ENCODE results near the gene NHERF2.

NHERF2 gene

DNA sequence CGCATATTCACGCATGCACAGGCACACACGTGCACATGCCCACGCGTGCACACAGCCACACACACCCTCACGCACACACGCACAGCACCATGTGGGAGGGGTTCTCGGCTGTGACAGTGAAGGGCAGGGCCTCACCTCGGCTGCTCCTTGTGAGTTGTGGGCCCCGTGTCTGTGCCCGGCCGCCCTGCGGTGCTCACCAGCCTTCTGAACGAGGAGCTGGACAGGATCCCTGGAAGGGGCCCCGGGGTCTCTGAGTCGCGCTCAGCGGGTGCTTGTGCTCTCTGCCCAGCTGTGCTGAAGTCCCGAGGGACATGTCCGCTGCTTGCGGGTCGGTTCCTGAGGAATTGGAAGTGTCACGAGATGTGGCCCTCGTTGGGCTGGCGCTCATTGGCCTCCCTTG, 37.2 kb downstream of the NHERF2 start:
- DNase-seq, result no peak

DNA sequence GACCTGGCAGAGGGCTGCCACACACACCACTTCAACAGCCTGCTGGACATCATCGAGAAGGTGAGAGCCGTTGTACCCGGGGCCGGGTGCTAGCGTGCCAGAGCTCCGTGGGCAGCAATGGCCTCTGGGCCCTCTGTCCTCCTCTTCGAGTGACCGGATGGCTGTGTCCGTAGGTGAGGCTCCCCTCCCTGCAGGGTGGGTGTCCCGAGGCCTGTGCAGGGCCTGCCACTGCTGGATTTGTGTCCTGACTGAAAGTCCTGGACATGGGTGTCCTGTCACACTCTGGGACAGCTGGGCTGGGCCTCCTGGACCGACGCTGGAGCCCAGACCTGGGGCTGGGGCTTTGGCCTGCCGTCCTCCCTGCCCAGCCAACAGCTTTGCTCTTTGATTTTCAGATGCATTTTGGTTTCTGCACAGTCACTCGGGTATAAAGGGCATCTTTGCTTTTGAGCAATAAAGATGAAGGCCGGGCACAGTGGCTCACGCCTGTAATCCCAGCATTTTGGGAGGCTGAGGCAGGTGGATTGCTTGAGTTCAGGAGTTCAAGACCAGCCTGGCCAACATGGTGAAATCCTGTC, 37.8 kb downstream of the NHERF2 start:
- no peak for DNase-seq

DNA sequence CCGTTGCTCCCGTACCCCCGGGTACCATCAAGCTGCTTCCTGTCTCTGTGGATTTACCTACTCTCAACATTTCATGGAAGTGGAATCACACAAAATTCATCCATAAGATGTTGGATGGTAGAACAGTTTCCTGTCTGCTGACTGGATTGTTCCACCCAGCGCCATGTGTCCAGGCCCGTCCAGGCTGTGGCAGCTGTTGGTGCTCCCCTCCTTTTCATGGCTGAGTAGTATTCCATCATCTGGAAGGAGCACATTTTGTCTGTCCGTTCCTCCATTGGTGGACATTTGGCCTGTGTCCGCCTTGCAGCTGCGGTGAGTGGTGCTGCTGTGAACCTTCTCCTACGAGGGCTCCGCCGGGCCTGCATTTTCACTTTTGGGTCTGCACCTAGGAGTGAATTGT, 39.4 kb downstream of the NHERF2 start:
- DNase-seq, result no peak

DNA sequence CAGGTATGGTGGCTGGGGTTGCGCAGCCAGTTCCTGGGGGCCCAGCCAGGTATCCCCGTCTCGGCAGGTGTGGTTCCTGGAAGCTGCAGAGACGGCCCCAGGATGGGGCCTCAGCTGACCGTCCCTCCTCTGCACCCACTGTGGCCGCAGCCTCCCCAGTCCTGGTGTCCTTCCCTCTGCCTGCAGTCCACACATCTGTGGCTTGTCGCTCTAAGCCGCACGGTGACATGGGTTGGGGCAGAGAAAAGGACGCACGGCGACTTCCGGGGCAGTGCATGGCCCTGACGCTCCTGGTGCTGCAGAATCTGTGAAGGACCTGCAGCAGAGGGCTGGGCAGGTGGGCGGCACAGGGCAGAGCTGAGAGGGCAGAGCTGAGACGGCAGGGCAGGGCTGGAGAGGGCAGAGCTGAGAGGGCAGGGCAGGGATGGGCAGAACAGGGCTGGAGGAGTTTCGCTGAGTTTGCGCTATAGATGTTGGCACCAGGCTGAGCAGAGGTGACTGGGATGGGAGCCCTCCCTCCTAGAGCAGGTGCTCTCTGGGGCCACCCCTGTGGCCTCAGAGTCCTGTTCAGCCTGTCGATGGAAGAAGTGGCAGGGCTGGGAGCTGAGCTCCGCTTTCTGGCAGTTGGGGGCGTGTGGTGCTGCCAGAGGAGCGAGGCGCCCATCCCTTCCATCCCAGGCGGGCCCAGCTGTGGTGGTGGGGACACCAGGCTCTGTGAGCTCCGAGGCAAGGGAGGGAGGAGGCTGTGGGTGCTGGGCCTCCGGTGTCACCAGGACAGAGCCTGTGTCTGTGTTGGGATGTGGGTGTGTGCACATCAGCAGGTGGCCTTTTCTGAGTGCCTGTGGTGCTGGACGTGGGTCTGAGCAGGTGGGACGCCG, 44.1 kb downstream of the NHERF2 start:
- no peak for DNase-seq

DNA sequence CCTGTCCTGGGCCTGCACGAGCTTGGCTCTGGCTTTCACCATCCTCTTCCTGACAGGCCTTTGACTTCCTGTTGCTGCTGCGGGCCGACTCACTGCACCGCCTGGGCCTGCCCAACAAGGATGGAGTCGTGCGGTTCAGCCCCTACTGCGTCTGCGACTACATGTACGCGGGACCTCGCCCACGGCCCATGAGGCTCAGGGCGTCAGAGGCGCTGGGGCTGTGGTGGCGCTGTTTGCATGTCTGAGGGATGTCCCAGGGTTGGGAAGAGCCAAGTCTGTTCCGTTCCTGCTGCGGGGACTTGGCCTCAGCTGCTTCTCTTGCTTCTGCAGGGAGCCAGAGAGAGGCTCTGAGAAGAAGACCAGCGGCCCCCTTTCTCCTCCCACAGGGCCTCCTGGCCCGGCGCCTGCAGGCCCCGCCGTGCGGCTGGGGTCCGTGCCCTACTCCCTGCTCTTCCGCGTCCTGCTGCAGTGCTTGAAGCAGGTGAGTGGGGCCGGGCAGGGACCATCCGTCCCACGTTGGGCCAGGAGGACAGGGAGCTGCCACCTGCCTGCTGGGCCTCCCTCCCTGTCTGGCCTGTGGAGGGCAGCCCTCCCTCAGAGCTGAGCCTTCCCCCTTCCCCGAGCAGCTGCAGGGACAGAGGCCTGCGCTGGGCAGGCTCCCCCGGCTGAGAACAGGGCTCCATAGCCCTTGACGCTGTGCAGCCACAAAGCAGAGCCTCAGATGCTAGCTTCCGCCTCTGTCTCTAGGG, 44.9 kb downstream of the NHERF2 start:
- DNase-seq, result no peak

DNA sequence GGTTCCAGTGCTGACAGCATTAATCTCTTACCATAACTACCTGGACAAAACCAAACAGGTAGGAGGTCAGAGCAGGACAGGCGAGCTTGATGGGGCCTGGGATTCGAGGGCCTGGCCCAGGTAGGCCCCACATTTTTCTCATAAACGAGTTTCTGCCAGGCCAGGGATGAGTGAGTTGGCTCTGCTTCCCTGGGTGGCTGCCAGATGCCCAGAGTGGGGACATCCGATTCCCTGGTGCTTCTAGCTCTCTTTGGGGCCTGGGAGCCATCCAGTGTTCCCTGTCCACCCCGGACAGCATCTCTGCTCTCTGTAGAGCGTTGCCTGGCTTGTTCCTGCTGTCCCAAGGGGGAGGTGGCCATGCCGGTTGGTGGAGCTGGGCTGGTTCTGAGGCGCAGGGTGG, 46.2 kb downstream of the NHERF2 start:
- DNase-seq, result no peak

DNA sequence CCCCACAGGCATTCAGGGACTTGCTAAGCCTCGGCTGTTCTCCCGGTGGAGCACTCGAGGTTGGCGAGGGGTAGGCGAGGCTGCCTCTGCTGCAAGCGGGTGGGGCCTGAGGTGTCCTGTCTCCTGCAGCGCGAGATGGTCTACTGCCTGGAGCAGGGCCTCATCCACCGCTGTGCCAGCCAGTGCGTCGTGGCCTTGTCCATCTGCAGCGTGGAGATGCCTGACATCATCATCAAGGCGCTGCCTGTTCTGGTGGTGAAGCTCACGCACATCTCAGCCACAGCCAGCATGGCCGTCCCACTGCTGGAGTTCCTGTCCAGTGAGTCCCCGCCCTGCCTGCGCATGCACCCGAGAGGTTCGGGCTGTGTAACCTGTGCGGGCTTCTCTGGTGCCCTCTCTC, 47.4 kb downstream of the NHERF2 start:
- DNase-seq, result no peak

DNA sequence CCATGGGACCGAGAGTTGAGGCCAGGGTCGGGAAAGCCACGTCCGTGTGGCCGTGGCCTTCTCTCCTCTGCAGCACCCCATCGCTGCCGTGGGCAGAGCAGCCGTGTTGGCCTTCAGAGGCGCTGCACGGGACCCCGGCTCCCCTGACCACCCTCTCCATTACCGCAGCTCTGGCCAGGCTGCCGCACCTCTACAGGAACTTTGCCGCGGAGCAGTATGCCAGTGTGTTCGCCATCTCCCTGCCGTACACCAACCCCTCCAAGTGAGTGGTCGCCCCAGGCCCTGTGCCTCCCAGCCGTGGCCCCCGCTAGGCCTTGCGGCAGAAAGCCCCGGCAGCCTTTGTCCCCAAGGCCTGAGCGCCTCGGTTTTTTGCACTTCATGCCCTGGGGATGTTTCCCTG, 48.9 kb downstream of the NHERF2 start:
- DNase-seq, result no peak

DNA sequence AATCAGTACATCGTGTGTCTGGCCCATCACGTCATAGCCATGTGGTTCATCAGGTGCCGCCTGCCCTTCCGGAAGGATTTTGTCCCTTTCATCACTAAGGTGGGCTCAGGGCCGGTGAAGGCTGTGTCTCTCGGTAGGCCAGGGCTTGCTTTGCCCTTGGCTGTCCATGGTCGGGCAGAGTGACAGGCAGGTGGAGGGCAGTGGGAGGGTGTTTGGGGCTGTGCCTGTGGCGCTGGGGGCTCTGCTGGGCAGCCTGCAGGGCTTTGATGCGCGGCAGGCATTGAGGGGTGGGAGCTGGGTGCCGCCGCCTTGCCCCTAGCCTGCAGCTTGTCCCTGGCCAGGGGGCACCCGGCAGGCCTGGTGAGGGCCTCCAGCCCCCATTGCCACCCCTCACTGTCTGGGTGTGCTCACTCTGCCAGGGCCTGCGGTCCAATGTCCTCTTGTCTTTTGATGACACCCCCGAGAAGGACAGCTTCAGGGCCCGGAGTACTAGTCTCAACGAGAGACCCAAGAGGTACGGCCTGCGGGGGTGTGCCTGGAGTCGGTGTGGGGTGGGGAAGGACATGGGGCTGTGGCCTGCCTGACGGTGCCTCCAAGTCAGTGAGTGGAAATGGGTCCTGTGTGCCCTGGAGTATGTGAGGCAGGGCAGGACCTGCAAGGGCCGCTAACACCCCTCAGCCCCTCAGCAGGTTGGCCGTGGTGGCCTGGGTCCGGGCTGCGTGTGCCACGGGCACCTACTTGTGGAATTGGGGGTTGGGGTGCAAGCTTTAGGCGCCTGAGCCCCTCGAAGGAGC, 49.6 kb downstream of the NHERF2 start:
- DNase-seq, result no peak

DNA sequence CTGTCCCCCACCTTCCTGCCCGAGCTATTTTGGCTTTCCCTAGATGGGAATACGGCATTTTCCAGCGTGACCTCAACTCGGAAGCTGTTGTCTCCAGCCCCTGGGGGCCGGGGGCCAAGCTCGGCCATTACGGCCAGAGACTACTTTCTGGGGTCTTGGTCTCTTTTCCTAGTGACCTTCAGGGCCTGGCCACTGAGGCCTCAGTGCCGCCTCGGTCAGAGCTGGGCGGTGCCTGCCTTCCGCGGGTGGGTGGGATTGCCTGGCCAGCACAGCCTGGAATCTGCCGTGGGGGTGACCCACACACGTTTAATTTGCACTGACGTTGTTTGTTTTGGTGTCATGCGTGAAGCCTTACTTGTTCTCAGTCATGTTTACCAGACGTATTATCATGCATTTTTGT, 50.3 kb downstream of the NHERF2 start:
- DNase-seq, result no peak

DNA sequence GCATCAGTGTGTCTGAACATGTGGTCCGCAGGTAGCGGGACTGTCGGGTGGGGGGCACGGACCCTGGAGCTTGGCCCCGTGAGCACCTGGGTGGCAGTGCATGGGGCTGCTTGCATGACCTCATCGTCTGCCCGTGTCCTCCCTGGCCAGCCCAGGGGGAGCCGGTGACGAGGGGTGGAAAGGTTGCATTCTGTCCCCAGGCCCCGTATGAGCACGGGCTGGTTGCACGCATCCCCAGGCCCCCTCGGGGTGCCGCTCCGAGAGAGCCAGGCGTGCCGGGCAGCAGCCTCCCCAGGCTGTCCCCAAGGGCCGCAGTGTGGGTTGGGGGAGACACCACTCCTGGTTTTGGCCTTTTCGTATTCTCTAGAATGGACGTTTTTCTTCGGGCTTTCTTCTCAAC, 51.0 kb downstream of the NHERF2 start:
- no peak for DNase-seq

DNA sequence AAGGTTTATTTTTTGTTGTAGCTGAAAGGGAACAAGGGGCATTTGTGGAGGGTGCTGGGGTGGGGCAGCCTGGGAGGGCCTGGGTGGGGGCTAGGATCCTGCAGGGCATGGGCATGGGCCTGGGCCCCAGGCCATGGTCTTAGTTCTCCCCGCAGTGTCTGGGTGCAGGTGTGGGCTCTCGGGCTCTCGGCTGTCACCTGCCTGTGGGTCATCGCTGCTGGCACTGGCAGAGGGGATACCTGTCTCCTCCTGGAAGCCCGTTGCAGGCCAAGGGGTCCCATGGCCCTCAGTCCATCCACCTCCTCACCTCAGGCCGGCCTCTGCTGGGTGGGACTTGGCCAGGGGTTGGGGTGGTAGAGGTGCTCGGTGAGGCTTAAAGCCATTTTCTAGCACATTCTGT, 51.4 kb downstream of the NHERF2 start:
- DNase-seq, result no peak

DNA sequence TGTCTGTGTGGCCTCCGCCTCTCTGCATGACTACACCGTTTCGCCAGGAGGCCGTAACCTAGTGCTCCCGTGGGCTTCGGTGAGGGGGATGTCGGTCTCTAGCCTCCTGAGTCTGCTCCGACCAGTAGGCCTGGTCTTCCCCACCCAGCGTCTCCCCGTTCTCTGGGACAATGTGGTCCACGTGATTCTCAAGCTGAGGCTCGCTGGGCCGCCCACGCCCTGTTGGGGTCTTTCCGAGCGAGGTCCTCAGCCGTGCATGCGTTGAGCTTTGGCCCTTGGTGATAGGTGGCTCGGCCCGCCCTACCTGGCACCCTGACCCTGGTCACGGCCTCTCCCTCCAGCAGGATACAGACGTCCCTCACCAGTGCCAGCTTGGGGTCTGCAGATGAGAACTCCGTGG, 52.0 kb downstream of the NHERF2 start:
- DNase-seq, result no peak

DNA sequence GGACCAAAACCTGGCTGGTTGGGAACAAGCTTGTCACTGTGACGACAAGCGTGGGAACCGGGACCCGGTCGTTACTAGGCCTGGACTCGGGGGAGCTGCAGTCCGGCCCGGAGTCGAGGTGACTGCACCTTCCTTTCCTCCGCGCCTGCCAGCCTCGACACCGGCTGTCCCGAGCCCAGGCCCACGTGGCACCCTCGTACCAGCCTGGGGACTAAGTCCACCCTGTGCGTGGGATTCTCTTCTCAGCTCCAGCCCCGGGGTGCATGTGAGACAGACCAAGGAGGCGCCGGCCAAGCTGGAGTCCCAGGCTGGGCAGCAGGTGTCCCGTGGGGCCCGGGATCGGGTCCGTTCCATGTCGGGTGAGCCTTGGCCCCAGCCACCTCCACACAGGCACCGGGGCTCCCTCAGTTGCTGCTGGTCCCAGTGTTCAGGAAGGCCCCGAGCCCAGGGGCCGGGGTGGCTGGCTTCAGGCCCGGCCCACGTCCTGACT, 52.7 kb downstream of the NHERF2 start:
- DNase-seq, result no peak

DNA sequence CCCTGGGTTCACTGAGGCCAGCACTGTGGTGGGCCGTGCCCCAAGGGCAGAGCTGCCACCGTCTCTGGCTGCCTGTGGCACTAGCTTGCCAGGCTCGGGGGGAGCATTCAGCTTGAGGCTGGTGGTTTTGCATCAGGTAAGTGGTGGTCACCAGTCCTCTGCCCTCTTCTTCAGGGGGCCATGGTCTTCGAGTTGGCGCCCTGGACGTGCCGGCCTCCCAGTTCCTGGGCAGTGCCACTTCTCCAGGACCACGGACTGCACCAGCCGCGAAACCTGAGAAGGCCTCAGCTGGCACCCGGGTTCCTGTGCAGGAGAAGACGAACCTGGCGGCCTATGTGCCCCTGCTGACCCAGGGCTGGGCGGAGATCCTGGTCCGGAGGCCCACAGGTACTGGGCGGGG, 53.3 kb downstream of the NHERF2 start:
- no peak for DNase-seq

DNA sequence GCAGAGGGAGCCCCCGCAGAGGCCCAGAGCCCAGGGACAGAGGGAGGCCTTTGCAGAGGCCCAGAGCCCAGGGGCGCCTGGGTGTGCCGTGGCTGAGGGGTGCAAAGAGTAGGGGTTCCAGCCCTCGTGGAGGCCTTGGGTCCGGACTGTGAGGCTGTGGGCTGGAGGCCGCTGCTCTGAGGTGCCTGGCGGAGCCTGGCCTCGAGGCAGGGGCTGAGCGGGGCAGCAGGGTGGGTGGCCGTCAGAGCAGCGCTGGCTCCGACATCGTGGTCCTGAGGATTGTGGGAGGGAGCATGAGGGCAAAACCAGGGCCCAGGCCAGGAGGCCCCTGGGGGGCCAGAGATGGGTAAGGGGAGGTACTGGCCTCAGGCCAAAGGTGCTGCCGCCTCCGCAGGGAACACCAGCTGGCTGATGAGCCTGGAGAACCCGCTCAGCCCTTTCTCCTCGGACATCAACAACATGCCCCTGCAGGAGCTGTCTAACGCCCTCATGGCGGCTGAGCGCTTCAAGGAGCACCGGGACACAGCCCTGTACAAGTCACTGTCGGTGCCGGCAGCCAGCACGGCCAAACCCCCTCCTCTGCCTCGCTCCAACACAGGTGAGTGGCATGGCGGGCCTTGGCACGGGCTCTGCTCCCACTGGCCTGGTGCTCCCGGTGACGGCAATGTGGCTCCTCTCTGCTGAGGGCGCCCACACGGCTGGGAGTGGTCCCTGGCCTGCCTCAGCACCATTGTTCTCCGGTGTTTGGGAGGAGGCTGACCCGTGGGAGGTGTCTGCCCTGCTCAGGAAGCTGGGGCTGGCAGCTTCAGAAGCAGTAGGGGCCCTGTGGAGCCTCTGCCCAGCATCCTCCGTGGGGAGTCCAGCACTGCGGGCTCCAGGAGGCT, 54.7 kb downstream of the NHERF2 start:
- DNase-seq, result no peak

DNA sequence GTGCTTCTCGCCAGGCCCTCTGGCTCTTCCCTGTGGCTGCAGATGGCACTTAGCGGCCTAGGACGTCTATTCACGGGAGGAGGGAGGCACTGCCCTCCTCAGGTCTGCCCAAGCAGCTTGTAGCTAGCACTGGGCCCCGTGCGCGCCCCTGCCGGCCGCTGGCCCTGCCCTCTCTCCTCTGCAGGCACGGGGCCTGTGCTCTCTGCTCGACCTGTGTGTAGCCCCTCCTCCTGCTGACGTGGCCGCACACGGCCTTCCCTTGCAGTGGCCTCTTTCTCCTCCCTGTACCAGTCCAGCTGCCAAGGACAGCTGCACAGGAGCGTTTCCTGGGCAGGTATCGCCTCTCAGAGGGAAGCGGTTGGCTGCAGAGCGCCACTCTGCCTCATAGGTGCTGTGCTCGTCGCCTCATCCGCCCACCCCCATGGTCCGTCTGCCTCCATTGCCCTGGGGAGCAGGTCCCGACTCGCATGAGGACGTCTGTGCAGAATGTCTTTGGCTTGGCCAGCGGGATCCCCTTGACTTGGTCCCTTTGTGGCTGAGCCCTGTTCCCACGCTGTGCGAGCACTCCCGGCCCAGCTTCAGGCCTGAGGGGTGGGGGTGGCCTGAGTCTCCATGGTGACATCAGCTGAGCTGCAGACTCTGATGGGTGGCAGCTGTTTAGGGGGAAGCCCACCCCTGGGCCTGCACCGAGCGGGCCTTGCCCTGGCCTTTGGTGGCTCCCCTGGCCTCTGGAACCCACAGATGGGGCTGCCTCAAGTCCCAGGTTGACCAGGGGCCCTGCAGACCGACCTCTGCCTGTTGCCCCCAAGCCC, 55.7 kb downstream of the NHERF2 start:
- DNase-seq, result no peak

DNA sequence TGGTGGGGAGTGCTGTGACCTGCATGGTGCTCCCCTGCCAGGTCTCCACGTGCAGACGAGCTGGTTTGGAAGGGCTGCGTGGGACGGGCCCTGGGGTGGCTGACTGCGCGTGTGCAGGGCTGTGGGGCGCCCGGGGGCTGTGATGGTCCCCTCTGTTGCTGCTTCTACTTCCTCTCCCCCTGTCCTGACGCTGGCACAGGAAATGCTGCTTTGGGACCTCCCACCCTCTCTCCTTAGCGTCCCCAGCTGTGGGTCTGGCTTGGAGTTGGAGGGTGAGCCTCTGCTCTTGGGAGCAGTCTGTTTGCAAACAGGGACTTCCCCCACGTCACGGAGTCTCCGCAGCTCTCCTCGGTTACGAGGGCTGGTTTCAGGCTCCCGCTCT, 56.3 kb downstream of the NHERF2 start:
- DNase-seq, result no peak

DNA sequence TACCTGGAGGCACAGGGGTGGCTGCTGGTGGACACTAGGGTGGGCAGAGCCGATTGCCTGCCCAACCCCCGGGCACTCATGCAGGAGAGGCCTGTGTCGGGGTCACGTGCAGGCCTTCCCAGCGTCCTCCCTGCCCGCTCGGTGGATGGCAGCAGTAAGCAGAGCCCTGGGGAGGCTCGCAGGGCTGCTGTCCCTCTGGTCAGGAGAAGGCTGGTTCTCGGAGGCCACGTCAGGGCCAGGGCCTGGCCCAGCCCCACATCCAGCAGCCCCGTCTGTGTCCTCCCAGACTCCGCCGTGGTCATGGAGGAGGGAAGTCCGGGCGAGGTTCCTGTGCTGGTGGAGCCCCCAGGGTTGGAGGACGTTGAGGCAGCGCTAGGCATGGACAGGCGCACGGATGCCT, 56.7 kb downstream of the NHERF2 start:
- DNase-seq, result no peak

DNA sequence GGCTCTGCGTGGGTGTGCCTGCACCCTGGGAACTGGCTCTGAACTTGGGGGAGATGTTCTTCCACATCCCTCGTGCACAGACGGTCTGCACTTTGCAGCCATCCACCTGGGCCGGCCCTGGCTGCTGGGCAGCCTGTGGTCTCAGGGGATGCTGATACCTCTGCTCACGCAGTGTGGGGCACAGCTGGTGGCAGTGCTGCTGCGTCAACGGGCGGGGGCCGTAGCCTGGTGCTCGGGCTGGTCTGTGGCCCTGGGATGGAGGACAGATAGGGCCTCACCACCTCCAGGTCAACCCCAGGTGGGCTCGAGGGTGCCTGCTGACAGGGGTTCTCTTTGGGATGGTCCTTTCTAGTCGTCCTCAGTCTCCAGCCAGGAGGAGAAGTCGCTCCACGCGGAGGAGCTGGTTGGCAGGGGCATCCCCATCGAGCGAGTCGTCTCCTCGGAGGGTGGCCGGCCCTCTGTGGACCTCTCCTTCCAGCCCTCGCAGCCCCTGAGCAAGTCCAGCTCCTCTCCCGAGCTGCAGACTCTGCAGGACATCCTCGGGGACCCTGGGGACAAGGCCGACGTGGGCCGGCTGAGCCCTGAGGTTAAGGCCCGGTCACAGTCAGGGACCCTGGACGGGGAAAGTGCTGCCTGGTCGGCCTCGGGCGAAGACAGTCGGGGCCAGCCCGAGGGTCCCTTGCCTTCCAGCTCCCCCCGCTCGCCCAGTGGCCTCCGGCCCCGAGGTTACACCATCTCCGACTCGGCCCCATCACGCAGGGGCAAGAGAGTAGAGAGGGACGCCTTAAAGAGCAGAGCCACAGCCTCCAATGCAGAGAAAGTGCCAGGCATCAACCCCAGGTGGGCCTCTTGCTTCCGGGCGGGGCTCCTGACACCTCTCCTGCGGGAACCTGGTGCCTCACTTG, 57.4 kb downstream of the NHERF2 start:
- no peak for DNase-seq
